Ovary (tissue), 3 donors: Measurements from ENCODE around the gene ITPRIPL2.

Experiments
- CTCF ChIP-seq, 3 donors: fragments of 450-650 bp in 2 of 3; fragments of 200-600 bp in 1 of 3; IDR thresholded peaks; one replicate each; pipeline versions ENCODE4 v1.5.1 to v1.8.0; 2016 to 2022; ENCODE audit warnings: antibody characterized with exemption in 3 of 3, mild to moderate bottlenecking in 1 of 3
- EP300 ChIP-seq: sonication (generic); formaldehyde crosslinking; IDR thresholded peaks from one replicate; pipeline ENCODE4 v1.6.1; 2017; ENCODE audit warnings: antibody characterized with exemption
- POLR2A ChIP-seq: fragments of 450-650 bp; IDR thresholded peaks from one replicate; pipeline ENCODE4 v1.6.1; 2017; ENCODE audit warnings: antibody characterized with exemption, mild to moderate bottlenecking, moderate library complexity
- donor health status: DM: no; HTN: no; CAD: no.

- TF ChIP-seq CTCF (IDR thresholded peaks at IDR 0.05) (no peak), POLR2A (no peak), EP300 (no peak)
Observed at GRCh38 chr16:19118938-19119431, 5.2 kb downstream of the ITPRIPL2 start.
